Calu3 (cell line): ENCODE data around the gene KHNYN. TPM values are rescaled to one million over a fixed set of nuclear protein-coding genes. Genes with fewer than 3 reads are reported as not detected.
"Not testable (repeated sequence)": the region's sequence is repeated elsewhere in the genome, so short reads cannot be mapped to it uniquely, and the experiment has no call there.

Experiments used
- BruUV-seq: library from RNA; stranded (reverse); fragments of 400-500 nt; replicated peaks from 2 replicates; lab custom pipeline; 2021; lab: Mats Ljungman, UMichigan
- CTCF ChIA-PET: fragments of 300-600 bp; sonication (Branson Sonifier 250); formaldehyde crosslinking; loops from one replicate; lab custom pipeline; 2022; ENCODE audit warnings: antibody characterized with exemption; lab: Charles Lee
- DNase-seq: peaks from one replicate; pipeline ENCODE4 v3.0.0; 2022
- H3K27ac Mint-ChIP-seq: one replicate; pipeline ENCODE4 v1.8.0; 2022; ENCODE audit warnings: mixed read lengths; ENCODE audit not compliant: unreplicated experiment
- H3K27me3 Mint-ChIP-seq: one replicate; pipeline ENCODE4 v1.8.0; 2022; ENCODE audit warnings: mixed read lengths; ENCODE audit not compliant: unreplicated experiment
- H3K36me3 Mint-ChIP-seq: one replicate; pipeline ENCODE4 v1.8.0; 2022; ENCODE audit warnings: mild to moderate bottlenecking, moderate library complexity, mixed read lengths; ENCODE audit not compliant: insufficient read depth, unreplicated experiment
- H3K4me1 Mint-ChIP-seq: one replicate; pipeline ENCODE4 v1.8.0; 2022; ENCODE audit warnings: mild to moderate bottlenecking, low read depth, mixed read lengths; ENCODE audit not compliant: unreplicated experiment
- H3K4me3 Mint-ChIP-seq: one replicate; pipeline ENCODE4 v1.8.0; 2022; ENCODE audit warnings: mild to moderate bottlenecking, low read depth, moderate library complexity, mixed read lengths; ENCODE audit not compliant: unreplicated experiment
- H3K9me3 Mint-ChIP-seq: one replicate; pipeline ENCODE4 v1.8.0; 2022; ENCODE audit warnings: low read depth, mixed read lengths; ENCODE audit not compliant: unreplicated experiment
- CTCF ChIP-seq: fragments of 200-600 bp; IDR thresholded peaks from one replicate; pipeline ENCODE4 v1.8.0; 2022; ENCODE audit warnings: antibody characterized with exemption; ENCODE audit not compliant: unreplicated experiment
- intact Hi-C: fragments of 100-400 bp; cut with micrococcal nuclease; formaldehyde crosslinking; loops from one replicate; pipeline ENCODE4 v1.10.0; 2022; ENCODE audit not compliant: unreplicated experiment
- total RNA-seq: library from RNA; stranded (reverse); gene quantifications from 2 replicates; pipeline ENCODE4 v1.2.3, GENCODE V29; 2022

KHNYN gene
- total RNA-seq, 1 experiment from 2014 or later = 47.6 TPM

- TF ChIP-seq CTCF = no peak
- CTCF ChIA-PET = no interaction called here
- Mint-ChIP-seq H3K27ac (no peak overlapping the region), H3K4me3 (no peak overlapping the region), H3K27me3 (no peaks in the 10 kb centered on the region), H3K36me3 (no peaks in the 10 kb centered on the region), H3K9me3 (no peaks in the 10 kb centered on the region), H3K4me1 (peaks cover 13% of the 10 kb centered on the region)
- DNase-seq = no peak
- intact Hi-C loops = no loop called here
- BruUV-seq = no TSS peak
These were observed 44.2 kb upstream of the KHNYN start for GRCh38 chr14:24385524-24385923.

- intact Hi-C loops = no loop called here
- Mint-ChIP-seq H3K36me3 (peaks cover 11% of the 10 kb centered on the region), H3K27me3 (no peaks in the 10 kb centered on the region), H3K9me3 (no peaks in the 10 kb centered on the region), H3K27ac (no peak overlapping the region), H3K4me3 (no peak overlapping the region), H3K4me1 (peaks cover 24% of the 10 kb centered on the region)
- no peak for TF ChIP-seq CTCF
- DNase-seq = no peak
- CTCF ChIA-PET = no interaction called here
- no TSS peak for BruUV-seq
These were observed 42.8 kb upstream of the KHNYN start for GRCh38 chr14:24387009-24387345.

GRCh38 chr14:24387579-24387978, 42.2 kb upstream of the KHNYN start:
- intact Hi-C loops = not testable (repeated sequence)

GRCh38 chr14:24388474-24389179, 41.1 kb upstream of the KHNYN start:
- TF ChIP-seq CTCF = no peak
- no peak for DNase-seq
- H3K9me3 Mint-ChIP-seq = no peaks in the 10 kb centered on the region
- intact Hi-C loops = no loop called here
- no peak overlapping the region for H3K4me3 Mint-ChIP-seq
- CTCF ChIA-PET = interaction anchor here (1.6 kb wide), 1 partner anchor 22 kb away, joined by 6 read pairs; no protein-coding TSS in a partner anchor
- H3K36me3 Mint-ChIP-seq = peaks cover 21% of the 10 kb centered on the region
- BruUV-seq = no TSS peak
- no peaks in the 10 kb centered on the region for H3K27me3 Mint-ChIP-seq
- peaks cover 37% of the 10 kb centered on the region for H3K4me1 Mint-ChIP-seq
- no peak overlapping the region for H3K27ac Mint-ChIP-seq

More at GRCh38 chr14:24387579-24387978, 42.2 kb upstream of the KHNYN start:
- peaks cover 16% of the 10 kb centered on the region for H3K36me3 Mint-ChIP-seq
- H3K27me3 Mint-ChIP-seq, BruUV-seq, H3K4me3 Mint-ChIP-seq, H3K9me3 Mint-ChIP-seq, DNase-seq, CTCF ChIA-PET, H3K27ac Mint-ChIP-seq: not testable (repeated sequence)
- peaks cover 30% of the 10 kb centered on the region for H3K4me1 Mint-ChIP-seq
